Astrocyte of the spinal cord (primary cell): Measurements from ENCODE around the gene LRP8.

Experiments
- DNase-seq: peaks from one replicate; pipeline ENCODE4 v3.0.0; 2011; ENCODE audit warnings: low read depth, low spot score
- H3K4me3 ChIP-seq: 2 replicates; pipeline ENCODE4 v1.5.1; 2011; ENCODE audit warnings: low read depth, mild to moderate bottlenecking, low read length, moderate library complexity
- in situ Hi-C: cut with HindIII; loops from 2 replicates; pipeline ENCODE4 v1.10.0; 2017; ENCODE audit warnings: low sequenced_read_pairs
- TF ChIP-seq, protein P1 (sequence below): IDR thresholded peaks from 2 replicates; pipeline ENCODE4 v1.5.1; 2012; ENCODE audit warnings: low read depth, mild to moderate bottlenecking, low read length, inconsistent platforms

LRP8 gene

DNA sequence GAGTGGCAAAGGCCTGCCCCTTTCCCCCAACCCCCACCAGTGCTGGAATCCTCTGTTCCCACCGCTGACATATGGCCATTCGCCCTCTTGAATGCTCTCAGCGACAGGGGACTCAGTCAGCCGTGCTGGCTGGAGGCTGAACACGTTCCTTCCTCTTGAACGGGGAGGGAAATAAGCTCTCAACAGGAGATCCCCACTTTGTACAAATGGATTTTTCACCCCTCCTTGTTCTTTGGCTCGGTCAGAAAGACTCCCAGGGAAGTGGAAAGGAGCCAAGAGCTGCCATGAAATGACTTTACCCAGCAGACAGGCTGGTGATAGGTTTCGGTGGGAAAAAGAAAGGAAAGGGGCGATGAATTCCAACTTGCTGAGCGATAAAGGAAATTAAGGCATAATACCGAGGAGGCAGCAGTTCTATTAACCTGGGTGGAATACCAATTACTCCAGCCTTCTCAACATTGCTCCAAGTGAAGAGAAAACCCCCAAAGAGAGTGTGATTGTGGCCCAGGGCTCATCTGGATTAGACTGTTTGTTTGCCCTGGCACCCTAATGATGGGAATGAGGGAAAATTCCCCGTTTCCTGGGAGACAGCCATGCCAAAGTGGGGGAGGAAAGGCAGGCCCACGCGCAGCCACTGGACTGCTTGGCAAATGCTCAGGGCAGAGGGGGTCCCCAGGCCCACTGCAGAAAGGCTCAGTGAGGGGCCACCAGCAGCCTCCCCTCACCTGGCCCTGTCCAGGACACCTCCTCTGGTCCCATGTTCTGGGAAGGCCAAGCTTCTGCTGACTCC, 23.9 kb downstream of the LRP8 start:
- TF ChIP-seq, protein P1, sequence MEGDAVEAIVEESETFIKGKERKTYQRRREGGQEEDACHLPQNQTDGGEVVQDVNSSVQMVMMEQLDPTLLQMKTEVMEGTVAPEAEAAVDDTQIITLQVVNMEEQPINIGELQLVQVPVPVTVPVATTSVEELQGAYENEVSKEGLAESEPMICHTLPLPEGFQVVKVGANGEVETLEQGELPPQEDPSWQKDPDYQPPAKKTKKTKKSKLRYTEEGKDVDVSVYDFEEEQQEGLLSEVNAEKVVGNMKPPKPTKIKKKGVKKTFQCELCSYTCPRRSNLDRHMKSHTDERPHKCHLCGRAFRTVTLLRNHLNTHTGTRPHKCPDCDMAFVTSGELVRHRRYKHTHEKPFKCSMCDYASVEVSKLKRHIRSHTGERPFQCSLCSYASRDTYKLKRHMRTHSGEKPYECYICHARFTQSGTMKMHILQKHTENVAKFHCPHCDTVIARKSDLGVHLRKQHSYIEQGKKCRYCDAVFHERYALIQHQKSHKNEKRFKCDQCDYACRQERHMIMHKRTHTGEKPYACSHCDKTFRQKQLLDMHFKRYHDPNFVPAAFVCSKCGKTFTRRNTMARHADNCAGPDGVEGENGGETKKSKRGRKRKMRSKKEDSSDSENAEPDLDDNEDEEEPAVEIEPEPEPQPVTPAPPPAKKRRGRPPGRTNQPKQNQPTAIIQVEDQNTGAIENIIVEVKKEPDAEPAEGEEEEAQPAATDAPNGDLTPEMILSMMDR, result no peak
- no peak overlapping the region for H3K4me3 ChIP-seq
- peak; percentile 22 for DNase-seq
- in situ Hi-C loops, result no loop called here

DNA sequence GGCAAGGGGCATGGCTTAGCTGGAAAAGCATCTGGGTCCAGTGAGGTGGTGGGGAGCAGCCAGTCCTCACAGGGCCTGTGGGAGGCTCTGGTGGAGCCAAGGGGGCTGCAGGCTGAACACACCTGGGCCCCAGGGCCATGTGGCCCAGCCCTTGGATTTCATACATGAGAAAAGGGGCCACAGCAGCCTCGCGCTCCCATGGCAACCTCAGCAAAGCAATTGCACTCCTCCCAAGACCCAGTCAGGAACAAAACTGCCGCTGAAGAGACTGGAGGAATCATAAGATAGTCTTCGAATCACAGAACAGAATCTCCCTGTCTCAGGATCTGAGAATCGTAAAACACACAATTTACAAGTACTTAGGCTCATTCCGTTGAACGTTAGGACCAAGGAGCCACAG, 24.6 kb downstream of the LRP8 start:
- no peak overlapping the region for H3K4me3 ChIP-seq
- TF ChIP-seq, protein P1, result no peak
- in situ Hi-C loops, result no loop called here
- no peak for DNase-seq

DNA sequence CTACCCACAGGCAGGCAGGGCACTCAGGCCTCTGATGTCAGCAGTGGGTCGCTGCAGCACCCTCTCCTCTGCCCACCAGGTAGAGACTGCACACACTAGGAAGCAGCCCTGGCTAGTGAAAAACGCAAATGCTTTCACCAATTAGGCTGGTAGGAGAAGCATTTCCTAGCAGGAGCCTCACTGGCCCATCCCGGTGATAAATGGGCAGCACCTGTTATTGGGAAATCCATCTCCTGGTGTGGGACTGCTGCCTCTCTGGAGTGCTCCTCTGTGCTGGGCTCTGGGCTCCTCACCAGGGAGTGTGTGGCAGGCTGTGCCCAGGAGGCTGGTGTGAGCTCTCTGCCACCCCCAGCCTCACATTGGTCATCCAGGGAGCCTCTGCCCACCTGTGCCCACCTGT, 28.6 kb downstream of the LRP8 start:
- H3K4me3 ChIP-seq, result no peak overlapping the region
- DNase-seq, result no peak
- TF ChIP-seq, protein P1, result no peak
- in situ Hi-C loops, result loop anchor here (25.0 kb wide), 1 partner anchor 88 kb away; no protein-coding TSS in a partner anchor

DNA sequence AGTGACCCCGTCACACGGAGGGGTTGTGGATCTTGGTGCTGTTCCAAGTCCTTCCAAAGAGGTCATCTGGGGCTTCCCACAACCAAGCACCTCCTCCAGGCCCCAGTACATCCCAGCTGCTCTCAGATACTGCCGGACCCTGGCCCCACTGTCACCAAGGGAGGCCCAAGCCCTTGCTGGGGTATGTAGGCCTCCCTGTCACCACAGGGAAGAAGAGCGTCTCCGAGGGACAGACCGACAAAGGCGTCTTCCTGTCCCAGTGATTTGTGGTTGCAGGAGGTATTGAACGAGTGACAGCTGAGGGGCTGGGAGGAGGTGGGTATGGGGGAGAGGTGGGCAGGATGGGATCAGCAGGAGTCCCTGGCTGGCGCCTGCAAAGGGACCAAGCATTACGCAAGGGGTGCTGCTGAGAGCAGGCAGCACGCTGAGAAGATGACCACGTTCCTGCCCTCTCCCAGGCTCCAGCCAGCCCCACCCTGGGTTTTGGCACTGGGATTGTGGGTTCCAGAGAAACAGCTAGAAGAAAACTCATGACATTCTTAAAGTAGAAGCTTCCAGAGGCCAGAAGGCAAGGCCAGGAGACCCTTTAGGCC, 29.7 kb downstream of the LRP8 start:
- TF ChIP-seq, protein P1, result no peak
- H3K4me3 ChIP-seq, result no peak overlapping the region
- DNase-seq, result peak; percentile 29
- in situ Hi-C loops, result loop anchor here (25.0 kb wide), 1 partner anchor 89 kb away; no protein-coding TSS in a partner anchor

DNA sequence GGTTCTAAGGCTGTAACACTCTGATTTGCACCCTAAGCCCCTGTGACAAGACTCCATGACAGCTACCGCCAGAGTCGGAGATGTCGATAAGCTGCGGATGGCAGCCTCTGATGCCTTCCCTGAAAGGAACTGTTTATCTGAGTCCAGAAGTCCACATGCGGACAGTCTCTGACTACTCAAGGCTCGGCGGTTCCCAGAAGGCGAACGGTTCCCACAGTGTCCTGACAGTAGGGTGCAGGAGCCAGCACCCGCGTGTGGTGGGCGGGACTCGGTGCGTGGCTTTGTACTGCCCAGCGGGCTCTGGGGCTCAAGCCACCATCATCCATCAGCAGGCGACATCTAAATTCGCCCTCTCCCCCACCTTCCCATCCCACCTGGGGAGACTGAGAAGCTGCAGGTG, 30.7 kb downstream of the LRP8 start:
- no peak for DNase-seq
- in situ Hi-C loops, result loop anchor here (25.0 kb wide), 1 partner anchor 90 kb away; no protein-coding TSS in a partner anchor
- no peak overlapping the region for H3K4me3 ChIP-seq
- TF ChIP-seq, protein P1, result no peak

DNA sequence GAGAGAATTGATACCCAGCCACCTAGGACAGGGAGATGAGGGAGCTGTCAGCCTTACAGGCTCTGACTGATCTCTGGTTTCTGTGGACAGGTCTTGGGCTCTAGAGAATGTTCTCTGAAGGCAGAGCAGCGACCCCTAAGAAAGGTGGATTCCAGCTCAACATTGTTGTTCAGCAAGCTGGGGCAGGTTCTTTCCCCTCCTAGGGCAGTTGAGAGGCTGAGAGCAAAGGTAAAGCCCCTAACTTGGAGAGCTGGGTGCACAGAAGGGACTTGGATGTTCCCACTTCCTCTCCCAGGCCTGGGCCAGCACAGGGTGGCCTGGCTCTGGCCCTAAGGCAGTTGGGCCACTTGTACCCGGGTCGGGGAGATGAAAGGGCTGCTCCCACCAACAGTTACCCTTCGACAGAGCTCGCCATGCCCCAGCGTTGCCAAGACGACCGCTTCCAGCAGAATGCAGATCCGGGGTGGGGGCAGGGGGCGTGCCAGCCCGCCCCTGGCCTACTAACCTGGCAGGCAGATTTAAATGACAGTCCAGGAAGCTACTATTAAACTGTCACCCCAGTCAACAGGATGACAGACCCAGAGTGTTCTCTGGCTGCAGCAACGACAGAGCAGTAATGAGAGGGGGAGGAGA, 31.6 kb downstream of the LRP8 start:
- in situ Hi-C loops, result loop anchor here (25.0 kb wide), 1 partner anchor 91 kb away; no protein-coding TSS in a partner anchor
- H3K4me3 ChIP-seq, result no peak overlapping the region
- TF ChIP-seq, protein P1, result no peak
- DNase-seq, result no peak
